ENCODE data around the gene SPAG7.
A peak's percentile ranks its signal among the peaks of the same experiment; 100 is the strongest.

The SPAG7 gene

GRCh38 chr17:4972752-4973151 lies 5.1 kb upstream of the SPAG7 start:
- H3K27me3 ChIP-seq (ENCODE audit: control insufficient read depth, insufficient read depth, low read length) = peaks cover 59% of the 10 kb centered on the region
- H3K9ac ChIP-seq (ENCODE audit: low read length) = no peak overlapping the region
- H3K36me3 ChIP-seq (ENCODE audit: control insufficient read depth, low read depth, low read length) = peaks cover 4% of the 10 kb centered on the region
- no peak overlapping the region for H3K4me3 ChIP-seq (ENCODE audit: low read length)
- peaks cover 10% of the 10 kb centered on the region for H3K4me1 ChIP-seq (ENCODE audit: control insufficient read depth, low read depth, low read length)
- no peaks in the 10 kb centered on the region for H3K9me3 ChIP-seq (ENCODE audit: control insufficient read depth, low read depth, low read length)
- H3K27ac ChIP-seq (ENCODE audit: low read length) = no peak overlapping the region

GRCh38 chr17:4972322-4972721 lies 4.7 kb upstream of the SPAG7 start:
- Histone ChIP-seq H3K9ac (ENCODE audit: low read length) (no peak overlapping the region), H3K36me3 (ENCODE audit: control insufficient read depth, low read depth, low read length) (peaks cover 4% of the 10 kb centered on the region), H3K4me1 (ENCODE audit: control insufficient read depth, low read depth, low read length) (peaks cover 10% of the 10 kb centered on the region), H3K27me3 (ENCODE audit: control insufficient read depth, insufficient read depth, low read length) (peaks cover 54% of the 10 kb centered on the region), H3K9me3 (ENCODE audit: control insufficient read depth, low read depth, low read length) (no peaks in the 10 kb centered on the region), H3K4me3 (ENCODE audit: low read length) (no peak overlapping the region), H3K27ac (ENCODE audit: low read length) (no peak overlapping the region)

GRCh38 chr17:4971826-4972225 lies 4.2 kb upstream of the SPAG7 start:
- Histone ChIP-seq H3K27ac (ENCODE audit: low read length) (no peak overlapping the region), H3K9me3 (ENCODE audit: control insufficient read depth, low read depth, low read length) (no peaks in the 10 kb centered on the region), H3K36me3 (ENCODE audit: control insufficient read depth, low read depth, low read length) (peaks cover 4% of the 10 kb centered on the region), H3K4me1 (ENCODE audit: control insufficient read depth, low read depth, low read length) (peaks cover 10% of the 10 kb centered on the region), H3K9ac (ENCODE audit: low read length) (no peak overlapping the region), H3K27me3 (ENCODE audit: control insufficient read depth, insufficient read depth, low read length) (peaks cover 49% of the 10 kb centered on the region), H3K4me3 (ENCODE audit: low read length) (no peak overlapping the region)

- no peaks in the 10 kb centered on the region for H3K9me3 ChIP-seq (ENCODE audit: control insufficient read depth, low read depth, low read length)
- peaks cover 35% of the 10 kb centered on the region for H3K27me3 ChIP-seq (ENCODE audit: control insufficient read depth, insufficient read depth, low read length)
- H3K4me3 ChIP-seq (ENCODE audit: low read length) = no peak overlapping the region
- H3K36me3 ChIP-seq (ENCODE audit: control insufficient read depth, low read depth, low read length) = peaks cover 4% of the 10 kb centered on the region
- H3K4me1 ChIP-seq (ENCODE audit: control insufficient read depth, low read depth, low read length) = peaks cover 17% of the 10 kb centered on the region
- H3K9ac ChIP-seq (ENCODE audit: low read length) = no peak overlapping the region
- no peak overlapping the region for H3K27ac ChIP-seq (ENCODE audit: low read length)
Observed at GRCh38 chr17:4970273-4970672, 2.7 kb upstream of the SPAG7 start.

GRCh38 chr17:4969551-4970173 lies 2.0 kb upstream of the SPAG7 start:
- Histone ChIP-seq H3K36me3 (ENCODE audit: control insufficient read depth, low read depth, low read length) (peaks cover 4% of the 10 kb centered on the region), H3K9me3 (ENCODE audit: control insufficient read depth, low read depth, low read length) (no peaks in the 10 kb centered on the region), H3K4me1 (ENCODE audit: control insufficient read depth, low read depth, low read length) (peaks cover 17% of the 10 kb centered on the region), H3K9ac (ENCODE audit: low read length) (peak overlapping the region; percentile 91), H3K27me3 (ENCODE audit: control insufficient read depth, insufficient read depth, low read length) (peaks cover 29% of the 10 kb centered on the region), H3K4me3 (ENCODE audit: low read length) (peak overlapping the region; percentile 92), H3K27ac (ENCODE audit: low read length) (no peak overlapping the region)

GRCh38 chr17:4969047-4969550 lies 1.5 kb upstream of the SPAG7 start:
- Histone ChIP-seq H3K9me3 (ENCODE audit: control insufficient read depth, low read depth, low read length) (no peaks in the 10 kb centered on the region), H3K4me1 (ENCODE audit: control insufficient read depth, low read depth, low read length) (peaks cover 17% of the 10 kb centered on the region), H3K4me3 (ENCODE audit: low read length) (peak overlapping the region; percentile 92), H3K9ac (ENCODE audit: low read length) (peak overlapping the region; percentile 91), H3K27ac (ENCODE audit: low read length) (peak overlapping the region; percentile 81), H3K36me3 (ENCODE audit: control insufficient read depth, low read depth, low read length) (peaks cover 4% of the 10 kb centered on the region), H3K27me3 (ENCODE audit: control insufficient read depth, insufficient read depth, low read length) (peaks cover 23% of the 10 kb centered on the region)

- peak overlapping the region; percentile 81 for H3K27ac ChIP-seq (ENCODE audit: low read length)
Observed at GRCh38 chr17:4968486-4969046, 949 bp upstream of the SPAG7 start.

GRCh38 chr17:4966844-4967538 lies 626 bp downstream of the SPAG7 start:
- Histone ChIP-seq H3K27me3 (ENCODE audit: control insufficient read depth, insufficient read depth, low read length) (peaks cover 4% of the 10 kb centered on the region), H3K27ac (ENCODE audit: low read length) (peak overlapping the region; percentile 89), H3K9ac (ENCODE audit: low read length) (peak overlapping the region; percentile 91), H3K4me3 (ENCODE audit: low read length) (peak overlapping the region; percentile 92), H3K4me1 (ENCODE audit: control insufficient read depth, low read depth, low read length) (peaks cover 13% of the 10 kb centered on the region), H3K36me3 (ENCODE audit: control insufficient read depth, low read depth, low read length) (peaks cover 4% of the 10 kb centered on the region), H3K9me3 (ENCODE audit: control insufficient read depth, low read depth, low read length) (no peaks in the 10 kb centered on the region)

More at GRCh38 chr17:4968486-4969046, 949 bp upstream of the SPAG7 start:
- Histone ChIP-seq H3K9me3 (ENCODE audit: control insufficient read depth, low read depth, low read length) (no peaks in the 10 kb centered on the region), H3K4me1 (ENCODE audit: control insufficient read depth, low read depth, low read length) (peaks cover 17% of the 10 kb centered on the region), H3K36me3 (ENCODE audit: control insufficient read depth, low read depth, low read length) (peaks cover 4% of the 10 kb centered on the region), H3K9ac (ENCODE audit: low read length) (peak overlapping the region; percentile 91), H3K4me3 (ENCODE audit: low read length) (peak overlapping the region; percentile 92), H3K27me3 (ENCODE audit: control insufficient read depth, insufficient read depth, low read length) (peaks cover 18% of the 10 kb centered on the region)

GRCh38 chr17:4965311-4965986 lies 2.2 kb downstream of the SPAG7 start:
- Histone ChIP-seq H3K27ac (ENCODE audit: low read length) (no peak overlapping the region), H3K36me3 (ENCODE audit: control insufficient read depth, low read depth, low read length) (no peaks in the 10 kb centered on the region), H3K9ac (ENCODE audit: low read length) (no peak overlapping the region), H3K27me3 (ENCODE audit: control insufficient read depth, insufficient read depth, low read length) (no peaks in the 10 kb centered on the region), H3K9me3 (ENCODE audit: control insufficient read depth, low read depth, low read length) (no peaks in the 10 kb centered on the region), H3K4me1 (ENCODE audit: control insufficient read depth, low read depth, low read length) (peaks cover 13% of the 10 kb centered on the region), H3K4me3 (ENCODE audit: low read length) (no peak overlapping the region)

GRCh38 chr17:4960279-4960922 lies 7.2 kb downstream of the SPAG7 start:
- Histone ChIP-seq H3K27ac (ENCODE audit: low read length) (no peak overlapping the region), H3K9me3 (ENCODE audit: control insufficient read depth, low read depth, low read length) (no peaks in the 10 kb centered on the region), H3K9ac (ENCODE audit: low read length) (no peak overlapping the region), H3K36me3 (ENCODE audit: control insufficient read depth, low read depth, low read length) (peaks cover 8% of the 10 kb centered on the region), H3K27me3 (ENCODE audit: control insufficient read depth, insufficient read depth, low read length) (no peaks in the 10 kb centered on the region), H3K4me1 (ENCODE audit: control insufficient read depth, low read depth, low read length) (peaks cover 8% of the 10 kb centered on the region), H3K4me3 (ENCODE audit: low read length) (no peak overlapping the region)

Measured in iPS-18a (cell line).